Right lobe of liver (tissue), 6 donors: ENCODE measurements around the gene POU2F1. TPM values are rescaled to one million over a fixed set of nuclear protein-coding genes. Genes with fewer than 3 reads are reported as not detected.

Source experiments
- ATAC-seq, 4 donors: fragments of 200-7000 bp; cut with Tn5 transposase; one replicate each; pipeline ENCODE4 v1.9.1; 2020; ENCODE audit warnings: mild to moderate bottlenecking in 4 of 4, moderate library complexity in 4 of 4
- DNase-seq, 3 donors: peaks; one replicate each; pipeline ENCODE4 v3.0.0-alpha.2; 2020
- H3K27ac ChIP-seq, 3 donors: fragments of 200-600 bp; one replicate each; pipeline ENCODE4 v1.8.0; 2022
- H3K27me3 ChIP-seq, 2 donors: fragments of 200-600 bp; one replicate each; pipeline ENCODE4 v1.8.0; 2022
- H3K36me3 ChIP-seq, 4 donors: fragments of 200-600 bp; sonication (generic) in 1 of 4; one replicate each; pipeline versions ENCODE4 v1.5.1 to v1.8.0; 2017 to 2022; ENCODE audit warnings: control low read depth in 1 of 4
- H3K4me1 ChIP-seq, 4 donors: fragments of 200-600 bp; sonication (generic) in 1 of 4; one replicate each; pipeline versions ENCODE4 v1.5.1 to v1.8.0; 2017 to 2022; ENCODE audit warnings: control low read depth in 1 of 4
- H3K4me3 ChIP-seq, 3 donors: fragments of 200-600 bp; one replicate each; pipeline ENCODE4 v1.8.0; 2022
- H3K9me3 ChIP-seq, 4 donors: fragments of 200-600 bp; sonication (generic) in 1 of 4; one replicate each; pipeline versions ENCODE4 v1.5.1 to v1.8.0; 2017 to 2022; ENCODE audit warnings: control low read depth in 1 of 4
- CTCF ChIP-seq, 4 donors: fragments of 200-600 bp in 3 of 4; fragments of 450-650 bp in 1 of 4; IDR thresholded peaks; one replicate each; pipeline versions ENCODE4 v1.5.1 to v1.8.0; 2016 to 2022; ENCODE audit warnings: antibody characterized with exemption in 4 of 4, mild to moderate bottlenecking in 2 of 4
- POLR2A ChIP-seq: fragments of 450-650 bp; IDR thresholded peaks from one replicate; pipeline ENCODE4 v1.6.1; 2017; ENCODE audit warnings: antibody characterized with exemption, mild to moderate bottlenecking
- WGBS: methylation state at CpG from one replicate; pipeline ENCODE4 v1.1.6; 2018; ENCODE audit warnings: low coverage, low lambda C conversion rate; ENCODE audit not compliant: insufficient coverage; ENCODE audit errors: missing lambda C conversion rate; 5-methylcytosine and 5-hydroxymethylcytosine counted together
- intact Hi-C, 2 donors: fragments of 100-400 bp; cut with DNase I; formaldehyde crosslinking; loops; one replicate each; pipeline versions ENCODE4 v1.11.2 to v1.14.1; 2022
- total RNA-seq, 6 experiments: library from RNA; depleted of rRNA in 2 of 6; stranded (reverse); fragments of >200 nt in 2 of 6; fragmentation: NEBNext Ultra II Directional in 3 of 6; extraction: Animal tissue kit (Norgen Biotek cat#: 25700) in 3 of 6; gene quantifications; one replicate each; pipeline versions ENCODE4 v1.1.0 to v1.2.4, GENCODE V29; 2016 to 2023
- donor health status: DM: no; HTN: yes; CAD: no.
- donor health status: DM: no; HTN: no; CAD: no.
- donor health status: DM: no; HTN: no; CAD: no.
- donor health status: DM: no; HTN: yes; CAD: no.
- donor health status: DM: no; HTN: yes; CAD: no.

The POU2F1 gene
- total RNA-seq, 6 experiments from 2014 or later = 4.8 to 10.3 (median 6.2) TPM

GRCh38 chr1:167446966-167447365 is 226.3 kb downstream of the POU2F1 start:
- no peaks in the 10 kb centered on the region for H3K36me3 ChIP-seq
- intact Hi-C loops = loop anchor here in 1 of 2 donors (10.0 kb wide), 1 partner anchor 382 kb away; no protein-coding TSS in a partner anchor

DNA sequence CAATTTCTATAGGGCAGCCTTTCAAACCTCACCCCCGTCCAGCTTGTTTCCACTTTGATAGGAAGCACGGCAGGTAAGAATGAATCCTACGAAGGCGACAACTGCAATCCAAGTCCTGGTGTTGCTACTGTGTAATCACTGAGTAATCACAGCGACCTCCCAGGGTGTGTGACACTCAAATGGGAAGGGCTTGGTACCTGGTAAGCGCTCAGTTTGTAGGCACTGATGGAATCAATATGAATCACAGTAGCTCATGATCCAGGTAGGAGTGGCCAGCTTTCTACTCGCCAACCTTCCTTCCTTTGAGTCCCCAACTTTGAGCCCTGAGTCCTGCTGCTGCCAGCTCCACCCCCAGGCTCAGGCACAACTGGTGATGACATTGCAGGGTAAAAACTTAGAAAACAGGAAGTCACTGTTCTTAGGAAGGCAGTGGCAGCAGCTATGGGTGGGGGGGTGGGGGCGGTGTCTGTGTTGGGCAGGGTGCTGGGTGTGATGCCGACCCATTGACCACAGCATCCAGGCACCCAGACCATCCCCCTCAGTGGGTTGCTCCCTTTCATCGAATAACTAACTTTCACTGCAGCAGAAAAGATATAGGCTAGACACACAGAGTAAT is 226.9 kb downstream of the POU2F1 start:
- no peak for TF ChIP-seq POLR2A
- no peak for TF ChIP-seq CTCF (IDR thresholded peaks at IDR 0.05)
- Histone ChIP-seq H3K9me3 (no peaks in the 10 kb centered on the region), H3K4me3 (no peak overlapping the region), H3K27ac (no peak overlapping the region), H3K36me3 (no peaks in the 10 kb centered on the region), H3K4me1 (no peaks in the 10 kb centered on the region), H3K27me3 (no peaks in the 10 kb centered on the region)
- ATAC-seq (peak; percentile 61 to 82 (median 68)), DNase-seq (no peak)
- intact Hi-C loops = loop anchor here in 1 of 2 donors (10.0 kb wide), 1 partner anchor 383 kb away; no protein-coding TSS in a partner anchor
- WGBS = 59% methylated on average over 9 of the region's 10 CpGs

More at GRCh38 chr1:167446966-167447365, 226.3 kb downstream of the POU2F1 start:
- DNase-seq = no peak
- no peak for TF ChIP-seq POLR2A
- TF ChIP-seq CTCF (IDR thresholded peaks at IDR 0.05) = no peak
- Histone ChIP-seq H3K27me3 (no peaks in the 10 kb centered on the region), H3K4me3 (no peak overlapping the region), H3K27ac (no peak overlapping the region), H3K4me1 (no peaks in the 10 kb centered on the region), H3K9me3 (no peaks in the 10 kb centered on the region)
- ATAC-seq = no peak
- WGBS = 51% methylated on average over 3 of the region's 3 CpGs

DNA sequence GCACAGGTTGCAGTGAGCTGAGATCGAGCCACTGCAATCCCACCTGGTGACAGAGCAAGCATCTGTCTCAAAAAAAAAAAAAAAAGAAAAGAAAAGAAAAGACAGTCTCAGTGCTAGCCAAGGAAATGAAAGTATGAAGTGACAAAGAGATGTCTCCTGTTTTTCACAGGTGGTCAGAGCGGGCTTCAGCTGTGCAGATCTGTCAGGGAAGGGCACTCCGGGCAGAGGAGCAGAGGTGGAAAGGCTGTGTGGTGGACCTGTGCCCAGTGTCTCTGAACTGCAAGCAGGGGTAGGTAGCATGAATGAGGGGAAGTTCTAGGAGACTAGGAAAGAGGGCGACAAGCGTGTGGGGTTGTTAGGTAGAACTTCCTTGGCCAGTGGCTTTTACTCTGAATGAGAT is 230.2 kb downstream of the POU2F1 start:
- intact Hi-C loops = no loop called here
- H3K27ac ChIP-seq = no peak overlapping the region
- TF ChIP-seq POLR2A (no peak), CTCF (IDR thresholded peaks at IDR 0.05) (no peak)
- DNase-seq (peak in 1 of 3 donors; percentile 25), ATAC-seq (no peak)
- no peaks in the 10 kb centered on the region for H3K36me3 ChIP-seq
- no peaks in the 10 kb centered on the region for H3K9me3 ChIP-seq
- no peaks in the 10 kb centered on the region for H3K27me3 ChIP-seq
- H3K4me1 ChIP-seq = no peaks in the 10 kb centered on the region
- H3K4me3 ChIP-seq = no peak overlapping the region
- 56% methylated on average over 4 of the region's 5 CpGs for WGBS

GRCh38 chr1:167452483-167452882 is 231.8 kb downstream of the POU2F1 start:
- 82% methylated on average over 7 of the region's 8 CpGs for WGBS
- Histone ChIP-seq H3K27ac (no peak overlapping the region), H3K27me3 (no peaks in the 10 kb centered on the region), H3K4me3 (no peak overlapping the region), H3K9me3 (no peaks in the 10 kb centered on the region), H3K4me1 (no peaks in the 10 kb centered on the region), H3K36me3 (no peaks in the 10 kb centered on the region)
- DNase-seq = no peak
- ATAC-seq = no peak
- TF ChIP-seq CTCF (IDR thresholded peaks at IDR 0.05) = no peak
- TF ChIP-seq POLR2A = no peak
- intact Hi-C loops = no loop called here
